K562 (cell line): Measurements from ENCODE around the gene NXT1. TPM values are rescaled to one million over a fixed set of nuclear protein-coding genes. Genes with fewer than 3 reads are reported as not detected.

Source experiments
- CEBPG ChIP-seq, 3 experiments: fragments of 200-800 bp in 1 of 3; sonication (Bioruptor generic) in 1 of 3; sonication (generic) in 1 of 3; formaldehyde crosslinking in 1 of 3; IDR thresholded peaks in 2 of 3; conservative IDR thresholded peaks in 1 of 3; 2 replicates each; pipeline versions ENCODE4 v1.6.1 to v1.8.0; 2016 to 2022; ENCODE audit warnings: missing compliant biosample characterization in 2 of 3, missing genetic modification characterization in 2 of 3, mild to moderate bottlenecking in 1 of 3, missing genetic modification reagents in 1 of 3
- DIDO1 ChIP-seq: fragments of 450-650 bp; IDR thresholded peaks from 2 replicates; pipeline ENCODE4 v1.6.1; 2016; ENCODE audit warnings: low read depth, missing biosample characterization, missing genetic modification characterization
- IRF2 ChIP-seq: sonication (generic); formaldehyde crosslinking; IDR thresholded peaks from 2 replicates; pipeline ENCODE4 v1.8.1; 2022; ENCODE audit warnings: mild to moderate bottlenecking, missing genetic modification reagents
- KHSRP ChIP-seq: fragments of 450-650 bp; IDR thresholded peaks from 2 replicates; pipeline ENCODE4 v1.6.1; 2017
- KLF10 ChIP-seq: fragments of 250-450 bp; sonication (Bioruptor Pico); IDR thresholded peaks from 2 replicates; pipeline ENCODE4 v1.6.1; 2021; ENCODE audit warnings: matching md5 sums
- MYC ChIP-seq, 2 experiments: fragments of 250-450 bp in 1 of 2; sonication (Bioruptor Pico) in 1 of 2; IDR thresholded peaks; 2 replicates each; pipeline versions ENCODE4 v1.5.1 to v1.6.1; 2012 to 2021; ENCODE audit warnings: low read depth in 2 of 2, borderline replicate concordance in 1 of 2, improper control_type of control experiment in 1 of 2, low read length in 1 of 2, mild to moderate bottlenecking in 1 of 2, moderate library complexity in 1 of 2
- NEUROD1 ChIP-seq: fragments of 150-350 bp; IDR thresholded peaks from 2 replicates; pipeline ENCODE4 v1.6.1; 2014; ENCODE audit warnings: borderline replicate concordance, low read length, low read depth; ENCODE audit not compliant: partially characterized antibody
- NONO ChIP-seq, 2 experiments: fragments of 200-400 bp in 1 of 2; fragments of 450-650 bp in 1 of 2; formaldehyde crosslinking in 1 of 2; IDR thresholded peaks; 2 replicates each; pipeline ENCODE4 v1.6.1; 2017; ENCODE audit warnings: low read depth in 2 of 2, mild to moderate bottlenecking in 2 of 2, moderate library complexity in 2 of 2, low read length in 1 of 2
- SRF ChIP-seq, 2 experiments: fragments of 250-450, 450-650 bp in 1 of 2; sonication (Bioruptor Pico) in 1 of 2; sonication (generic) in 1 of 2; formaldehyde crosslinking; IDR thresholded peaks; 2 replicates each; pipeline versions ENCODE4 v1.5.0 to v1.5.1; 2020 to 2022; ENCODE audit warnings: mild to moderate bottlenecking in 1 of 2, missing genetic modification reagents in 1 of 2
- ZFPM2 ChIP-seq: fragments of 250-450 bp; sonication (Bioruptor Pico); IDR thresholded peaks from 2 replicates; pipeline ENCODE4 v1.5.1; 2022; ENCODE audit warnings: mild to moderate bottlenecking
- ZNF551 ChIP-seq: fragments of 250-450 bp; sonication (Bioruptor Pico); IDR thresholded peaks from 2 replicates; pipeline ENCODE4 v1.5.0; 2021; ENCODE audit warnings: mild to moderate bottlenecking, moderate library complexity
- ZNF589 ChIP-seq: fragments of 200-800 bp; sonication (Bioruptor generic); IDR thresholded peaks from 2 replicates; pipeline ENCODE4 v1.6.1; 2016; ENCODE audit warnings: low read depth, missing genetic modification characterization, missing compliant biosample characterization
- ZNF830 ChIP-seq: fragments of 250-450 bp; sonication (Bioruptor Pico); IDR thresholded peaks from 2 replicates; pipeline ENCODE4 v1.5.0; 2021; ENCODE audit warnings: mild to moderate bottlenecking
- polyA plus RNA-seq, 8 experiments: library from polyadenylated mRNA; depleted of rRNA in 4 of 8; stranded (reverse) in 5 of 8; unstranded in 3 of 8; fragments of >200 nt; fragmentation: Nextera tagmentation in 2 of 8; fragmentation: Illumina TruSeq in 1 of 8; extraction: Ambion mirVana in 2 of 8; extraction: Trizol in 1 of 8; gene quantifications; 2 replicates each; pipeline versions ENCODE4 v1.2.1 to v1.2.3, GENCODE V29; 2011 to 2014; ENCODE audit warnings: inconsistent platforms in 1 of 8, missing spikeins in 1 of 8
- total RNA-seq, 7 experiments: library from RNA; depleted of rRNA in 6 of 7; stranded (reverse); fragments of >200 nt in 6 of 7; fragmentation: Illumina TruSeq in 2 of 7; extraction: Trizol in 2 of 7; gene quantifications; 2 replicates each; pipeline versions ENCODE4 v1.2.1 to v1.2.3, GENCODE V29; 2011 to 2021; ENCODE audit warnings: low replicate concordance in 1 of 7
- TF ChIP-seq, protein P1 (sequence below): sonication (generic); formaldehyde crosslinking; IDR thresholded peaks from 2 replicates; pipeline ENCODE4 v1.8.1; 2023; ENCODE audit warnings: mild to moderate bottlenecking, missing genetic modification reagents
- TF ChIP-seq, protein P2 (sequence below): fragments of 250-450 bp; sonication (Bioruptor Pico); IDR thresholded peaks from 2 replicates; pipeline ENCODE4 v1.8.0; 2021; ENCODE audit warnings: moderate library complexity, mild to moderate bottlenecking, inconsistent platforms
- TF ChIP-seq, protein P3 (sequence below): fragments of 250-450 bp; sonication (Bioruptor Pico); IDR thresholded peaks from 2 replicates; pipeline ENCODE4 v1.5.0; 2020; ENCODE audit warnings: mild to moderate bottlenecking, borderline replicate concordance
- TF ChIP-seq, protein P4 (sequence below): fragments of 250-450 bp; sonication (Bioruptor Pico); IDR thresholded peaks from 2 replicates; pipeline ENCODE4 v1.5.0; 2022; ENCODE audit warnings: mild to moderate bottlenecking

The NXT1 gene
- total and polyA plus RNA-seq, 9 of the 15 experiments (the other 6 are each of a cell fraction or from before 2014, with no cell fraction given) = 7.7 to 50.9 (median 35.6) TPM

DNA sequence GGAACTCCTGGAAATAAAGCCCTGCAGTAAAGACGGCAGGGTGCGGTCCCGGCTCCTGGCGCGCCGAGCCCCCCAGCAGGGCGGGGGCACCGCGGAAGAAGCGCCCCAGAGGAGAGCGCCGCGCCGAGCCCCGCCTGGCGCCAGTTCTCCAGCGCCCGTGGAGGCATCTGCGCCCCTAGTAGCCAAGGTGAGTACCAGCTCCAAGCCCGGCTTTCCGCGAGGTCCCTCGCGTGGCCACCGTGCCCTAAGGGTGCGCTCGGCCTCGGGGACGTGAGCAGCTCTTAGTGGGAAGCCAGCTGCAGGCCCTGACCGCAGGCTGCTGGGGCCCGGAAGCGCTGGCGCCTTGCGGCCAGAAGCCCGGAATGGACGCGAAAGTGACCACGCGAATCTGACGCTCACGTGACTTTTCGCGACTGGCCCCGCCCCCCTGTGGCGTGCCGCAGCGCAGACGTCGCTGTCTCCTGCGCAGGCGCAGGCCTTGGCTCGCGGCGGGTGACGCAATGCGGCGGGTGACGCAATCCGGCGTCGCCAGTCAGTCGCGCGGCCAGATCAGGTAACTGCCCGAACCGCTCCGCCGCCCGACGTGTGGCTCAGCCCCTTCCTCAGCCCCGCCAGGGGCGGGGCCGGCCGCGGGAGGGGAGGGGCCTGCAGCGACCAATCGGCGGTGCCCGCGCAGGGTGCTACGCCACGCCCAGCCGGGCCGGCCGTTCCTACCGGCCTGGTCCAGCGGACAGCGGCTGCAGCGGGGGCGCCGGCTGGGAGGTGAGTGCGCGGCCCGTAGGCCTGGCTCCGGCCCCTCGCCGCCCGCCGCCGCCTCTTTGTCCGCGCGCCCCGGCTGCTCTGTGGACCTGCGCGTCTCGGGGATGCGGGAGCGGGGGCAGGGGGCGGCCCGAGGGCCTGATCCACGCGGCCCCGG, 11.1 kb downstream of the NXT1 start, which contains the start of gene GZF1 (continued):
- TF ChIP-seq NEUROD1 (peak; percentile 17), MYC (IDR thresholded peaks at IDR 0.05; ENCODE audit: low read depth, low read length) (peak; percentile 91), MYC (CRISPR knock-in tag; IDR thresholded peaks at IDR 0.05; ENCODE audit: borderline replicate concordance, low read depth) (peak; percentile 64; the same call in 1 of the 2 replicates), ZNF830 (CRISPR knock-in tag) (no peak), KHSRP (no peak), DIDO1 (tag) (no peak; the same call in 1 of the 2 replicates), CEBPG (CRISPR knock-in tag; IDR thresholded peaks at IDR 0.05) (peak; percentile 100), CEBPG (tag; conservative IDR thresholded peaks at IDR 0.05 in 1 of 2, IDR thresholded peaks at IDR 0.05 in 1 of 2) (peak; percentile 100), IRF2 (CRISPR knock-in tag) (no peak), KLF10 (CRISPR knock-in tag) (no peak), ZNF551 (CRISPR knock-in tag) (no peak), NONO (IDR thresholded peaks at IDR 0.05; ENCODE audit: low read depth in 2 of 2, low read length in 1 of 2) (peak in 1 of 2 experiments; percentile 33; a peak in 1 of 4 replicates), ZFPM2 (CRISPR knock-in tag) (no peak), SRF (CRISPR knock-in tag; IDR thresholded peaks at IDR 0.05) (peak in 1 of 2 experiments; percentile 64; a peak in 1 of 4 replicates), ZNF589 (CRISPR knock-in tag) (peak; percentile 82)
- TF ChIP-seq, protein P1, sequence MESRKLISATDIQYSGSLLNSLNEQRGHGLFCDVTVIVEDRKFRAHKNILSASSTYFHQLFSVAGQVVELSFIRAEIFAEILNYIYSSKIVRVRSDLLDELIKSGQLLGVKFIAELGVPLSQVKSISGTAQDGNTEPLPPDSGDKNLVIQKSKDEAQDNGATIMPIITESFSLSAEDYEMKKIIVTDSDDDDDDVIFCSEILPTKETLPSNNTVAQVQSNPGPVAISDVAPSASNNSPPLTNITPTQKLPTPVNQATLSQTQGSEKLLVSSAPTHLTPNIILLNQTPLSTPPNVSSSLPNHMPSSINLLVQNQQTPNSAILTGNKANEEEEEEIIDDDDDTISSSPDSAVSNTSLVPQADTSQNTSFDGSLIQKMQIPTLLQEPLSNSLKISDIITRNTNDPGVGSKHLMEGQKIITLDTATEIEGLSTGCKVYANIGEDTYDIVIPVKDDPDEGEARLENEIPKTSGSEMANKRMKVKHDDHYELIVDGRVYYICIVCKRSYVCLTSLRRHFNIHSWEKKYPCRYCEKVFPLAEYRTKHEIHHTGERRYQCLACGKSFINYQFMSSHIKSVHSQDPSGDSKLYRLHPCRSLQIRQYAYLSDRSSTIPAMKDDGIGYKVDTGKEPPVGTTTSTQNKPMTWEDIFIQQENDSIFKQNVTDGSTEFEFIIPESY (CRISPR knock-in tag) = no peak
- TF ChIP-seq, protein P2, sequence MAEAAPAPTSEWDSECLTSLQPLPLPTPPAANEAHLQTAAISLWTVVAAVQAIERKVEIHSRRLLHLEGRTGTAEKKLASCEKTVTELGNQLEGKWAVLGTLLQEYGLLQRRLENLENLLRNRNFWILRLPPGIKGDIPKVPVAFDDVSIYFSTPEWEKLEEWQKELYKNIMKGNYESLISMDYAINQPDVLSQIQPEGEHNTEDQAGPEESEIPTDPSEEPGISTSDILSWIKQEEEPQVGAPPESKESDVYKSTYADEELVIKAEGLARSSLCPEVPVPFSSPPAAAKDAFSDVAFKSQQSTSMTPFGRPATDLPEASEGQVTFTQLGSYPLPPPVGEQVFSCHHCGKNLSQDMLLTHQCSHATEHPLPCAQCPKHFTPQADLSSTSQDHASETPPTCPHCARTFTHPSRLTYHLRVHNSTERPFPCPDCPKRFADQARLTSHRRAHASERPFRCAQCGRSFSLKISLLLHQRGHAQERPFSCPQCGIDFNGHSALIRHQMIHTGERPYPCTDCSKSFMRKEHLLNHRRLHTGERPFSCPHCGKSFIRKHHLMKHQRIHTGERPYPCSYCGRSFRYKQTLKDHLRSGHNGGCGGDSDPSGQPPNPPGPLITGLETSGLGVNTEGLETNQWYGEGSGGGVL (CRISPR knock-in tag) = no peak
- TF ChIP-seq, protein P3, sequence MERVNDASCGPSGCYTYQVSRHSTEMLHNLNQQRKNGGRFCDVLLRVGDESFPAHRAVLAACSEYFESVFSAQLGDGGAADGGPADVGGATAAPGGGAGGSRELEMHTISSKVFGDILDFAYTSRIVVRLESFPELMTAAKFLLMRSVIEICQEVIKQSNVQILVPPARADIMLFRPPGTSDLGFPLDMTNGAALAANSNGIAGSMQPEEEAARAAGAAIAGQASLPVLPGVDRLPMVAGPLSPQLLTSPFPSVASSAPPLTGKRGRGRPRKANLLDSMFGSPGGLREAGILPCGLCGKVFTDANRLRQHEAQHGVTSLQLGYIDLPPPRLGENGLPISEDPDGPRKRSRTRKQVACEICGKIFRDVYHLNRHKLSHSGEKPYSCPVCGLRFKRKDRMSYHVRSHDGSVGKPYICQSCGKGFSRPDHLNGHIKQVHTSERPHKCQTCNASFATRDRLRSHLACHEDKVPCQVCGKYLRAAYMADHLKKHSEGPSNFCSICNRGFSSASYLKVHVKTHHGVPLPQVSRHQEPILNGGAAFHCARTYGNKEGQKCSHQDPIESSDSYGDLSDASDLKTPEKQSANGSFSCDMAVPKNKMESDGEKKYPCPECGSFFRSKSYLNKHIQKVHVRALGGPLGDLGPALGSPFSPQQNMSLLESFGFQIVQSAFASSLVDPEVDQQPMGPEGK (CRISPR knock-in tag) = no peak
- TF ChIP-seq, protein P4, sequence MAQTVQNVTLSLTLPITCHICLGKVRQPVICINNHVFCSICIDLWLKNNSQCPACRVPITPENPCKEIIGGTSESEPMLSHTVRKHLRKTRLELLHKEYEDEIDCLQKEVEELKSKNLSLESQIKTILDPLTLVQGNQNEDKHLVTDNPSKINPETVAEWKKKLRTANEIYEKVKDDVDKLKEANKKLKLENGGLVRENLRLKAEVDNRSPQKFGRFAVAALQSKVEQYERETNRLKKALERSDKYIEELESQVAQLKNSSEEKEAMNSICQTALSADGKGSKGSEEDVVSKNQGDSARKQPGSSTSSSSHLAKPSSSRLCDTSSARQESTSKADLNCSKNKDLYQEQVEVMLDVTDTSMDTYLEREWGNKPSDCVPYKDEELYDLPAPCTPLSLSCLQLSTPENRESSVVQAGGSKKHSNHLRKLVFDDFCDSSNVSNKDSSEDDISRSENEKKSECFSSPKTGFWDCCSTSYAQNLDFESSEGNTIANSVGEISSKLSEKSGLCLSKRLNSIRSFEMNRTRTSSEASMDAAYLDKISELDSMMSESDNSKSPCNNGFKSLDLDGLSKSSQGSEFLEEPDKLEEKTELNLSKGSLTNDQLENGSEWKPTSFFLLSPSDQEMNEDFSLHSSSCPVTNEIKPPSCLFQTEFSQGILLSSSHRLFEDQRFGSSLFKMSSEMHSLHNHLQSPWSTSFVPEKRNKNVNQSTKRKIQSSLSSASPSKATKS (CRISPR knock-in tag) = no peak
